ENCODE data around the gene PARP3.
A peak's percentile ranks its signal among the peaks of the same experiment; 100 is the strongest.
"Not testable (repeated sequence)": the region's sequence is repeated elsewhere in the genome, so short reads cannot be mapped to it uniquely, and the experiment has no call there.

PARP3 gene

DNA sequence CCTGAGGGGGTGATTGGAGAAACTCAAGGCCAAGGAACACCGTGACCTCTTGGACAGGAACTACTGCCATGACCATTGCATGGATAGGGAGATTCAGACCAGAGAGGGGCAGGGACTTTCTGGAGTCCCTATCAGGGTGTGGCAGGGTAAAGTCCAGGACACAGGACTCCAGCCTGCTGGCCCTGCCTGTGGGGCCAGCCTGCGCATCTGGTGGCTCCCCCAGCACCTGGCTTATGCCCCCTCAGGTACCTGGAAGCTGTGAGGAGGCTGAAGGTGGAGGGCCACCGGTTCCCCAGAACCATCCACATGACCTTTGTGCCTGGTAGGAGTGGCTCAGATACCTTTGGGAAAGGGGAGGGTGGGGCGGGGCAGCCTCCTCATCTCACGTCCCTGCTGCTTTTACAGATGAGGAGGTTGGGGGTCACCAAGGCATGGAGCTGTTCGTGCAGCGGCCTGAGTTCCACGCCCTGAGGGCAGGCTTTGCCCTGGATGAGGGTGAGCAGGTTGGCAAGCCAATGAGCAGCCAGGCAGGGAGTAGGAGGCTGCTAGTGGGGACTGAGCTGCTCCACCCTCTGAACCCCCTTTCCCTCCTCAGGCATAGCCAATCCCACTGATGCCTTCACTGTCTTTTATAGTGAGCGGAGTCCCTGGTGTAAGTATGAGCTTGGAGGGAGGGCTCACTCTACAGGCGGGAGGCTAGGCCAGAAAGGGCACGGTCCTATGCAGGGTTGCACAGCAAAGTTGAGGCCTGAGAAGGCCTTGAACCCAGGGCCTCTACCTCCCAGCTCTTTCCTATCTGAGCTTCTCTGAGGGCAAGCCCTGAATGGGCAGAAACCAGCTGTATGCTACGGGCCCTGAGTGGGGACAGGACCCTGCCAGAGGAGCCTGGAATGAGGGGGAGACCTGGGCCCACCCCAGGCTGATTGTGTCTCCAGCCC is 44.1 kb downstream of the PARP3 start:
- DNase-seq (ENCODE audit: low read depth), result no peak

DNA sequence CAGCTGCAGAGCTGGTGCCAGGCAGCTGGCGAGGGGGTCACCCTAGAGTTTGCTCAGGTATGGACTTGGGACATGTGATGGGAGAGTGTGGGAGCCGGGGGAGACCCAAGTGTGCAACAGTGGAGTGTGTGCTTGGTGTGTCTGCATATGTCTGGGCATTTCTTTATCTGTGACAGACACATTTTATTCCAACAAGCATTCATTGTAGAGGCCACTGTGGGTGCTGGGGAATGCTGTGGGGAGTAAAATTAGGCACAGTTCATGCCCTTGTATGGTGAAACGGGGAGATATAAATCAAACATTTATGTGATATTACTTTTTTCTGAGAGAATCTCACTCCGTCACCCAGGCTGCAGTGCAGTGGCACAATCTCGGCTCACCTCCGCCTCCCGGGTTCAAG is 45.4 kb downstream of the PARP3 start:
- no peak for DNase-seq (ENCODE audit: low read depth)

DNA sequence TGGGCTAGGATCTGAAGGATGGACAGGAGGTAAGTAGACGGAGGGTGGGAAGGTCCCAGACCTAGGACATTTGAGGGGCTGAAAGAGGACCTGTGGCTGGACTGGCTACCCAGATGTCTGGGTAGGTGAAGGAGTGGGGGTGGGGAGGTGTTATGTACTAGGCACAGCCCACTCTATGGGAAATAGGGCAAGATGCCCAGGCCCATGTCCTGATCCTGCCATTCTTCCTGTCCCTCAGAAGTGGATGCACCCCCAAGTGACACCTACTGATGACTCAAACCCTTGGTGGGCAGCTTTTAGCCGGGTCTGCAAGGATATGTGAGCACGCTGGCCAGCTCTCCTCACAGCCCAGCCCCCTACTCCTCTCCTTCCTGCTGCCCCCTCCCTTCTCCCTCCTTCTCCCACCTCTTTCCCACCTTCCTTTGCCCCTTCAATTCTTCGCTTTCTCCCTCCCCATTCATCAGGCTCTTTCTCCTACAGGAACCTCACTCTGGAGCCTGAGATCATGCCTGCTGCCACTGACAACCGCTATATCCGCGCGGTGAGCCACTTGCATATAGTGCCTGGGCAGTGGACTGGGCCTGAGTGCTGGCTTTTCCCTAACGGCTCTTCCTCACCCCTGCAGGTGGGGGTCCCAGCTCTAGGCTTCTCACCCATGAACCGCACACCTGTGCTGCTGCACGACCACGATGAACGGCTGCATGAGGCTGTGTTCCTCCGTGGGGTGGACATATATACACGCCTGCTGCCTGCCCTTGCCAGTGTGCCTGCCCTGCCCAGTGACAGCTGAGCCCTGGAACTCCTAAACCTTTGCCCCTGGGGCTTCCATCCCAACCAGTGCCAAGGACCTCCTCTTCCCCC is 46.4 kb downstream of the PARP3 start:
- no peak for DNase-seq (ENCODE audit: low read depth)

DNA sequence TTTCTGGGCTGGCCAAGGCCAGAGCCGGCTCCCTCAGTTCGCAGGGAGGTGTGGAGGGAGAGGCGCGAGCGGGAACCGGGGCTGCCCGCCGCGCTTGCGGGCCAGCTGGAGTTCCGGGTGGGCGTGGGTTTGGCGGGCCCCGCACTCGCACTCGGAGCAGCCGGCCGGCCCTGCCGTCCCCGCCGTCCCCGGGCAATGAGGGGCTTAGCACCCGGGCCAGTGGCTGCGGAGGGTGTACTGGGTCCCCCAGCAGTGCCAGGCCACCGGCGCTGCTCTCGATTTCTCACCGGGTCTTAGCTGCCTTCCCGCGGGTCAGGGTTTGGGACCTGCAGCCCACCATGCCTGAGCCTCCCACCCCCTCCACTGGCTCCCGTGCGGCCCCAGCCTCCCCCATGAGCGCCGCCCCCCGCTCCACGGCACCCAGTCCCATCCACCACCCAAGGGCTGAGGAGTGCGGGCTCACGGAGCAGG is 48.4 kb downstream of the PARP3 start:
- not testable (repeated sequence) for DNase-seq (ENCODE audit: low read depth)

DNA sequence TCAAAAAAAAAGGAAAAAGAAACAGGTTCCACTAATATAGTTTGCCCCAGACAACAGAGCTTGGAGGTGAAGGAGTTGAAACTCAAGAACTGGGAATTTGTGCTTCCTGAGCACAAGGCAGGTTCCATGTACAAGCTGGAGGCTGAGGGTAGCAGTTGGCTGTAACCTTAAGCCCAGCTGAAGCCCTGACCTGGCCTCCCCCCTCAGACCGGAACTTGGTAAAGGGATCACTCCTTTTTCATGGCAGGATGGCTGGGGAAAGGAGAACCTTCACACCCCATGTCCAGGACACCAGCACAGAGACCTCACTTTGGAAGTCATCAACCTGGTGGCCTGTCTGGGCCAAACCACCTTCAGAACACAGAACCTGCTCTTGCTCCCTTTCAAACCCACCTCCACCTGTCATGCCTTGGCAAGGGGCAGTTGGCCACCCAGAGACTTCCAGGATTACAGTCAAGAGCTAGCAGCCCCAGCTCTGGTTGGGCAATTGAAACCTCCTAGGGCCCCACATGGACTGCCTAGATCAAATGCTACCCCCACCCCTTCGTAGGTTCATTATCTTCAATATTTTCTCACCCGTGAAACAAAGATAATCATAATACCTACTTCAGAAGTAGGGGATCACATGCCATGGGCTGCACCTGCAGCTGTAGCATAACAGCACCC is 50.0 kb downstream of the PARP3 start:
- DNase-seq (ENCODE audit: low read depth), result no peak

DNA sequence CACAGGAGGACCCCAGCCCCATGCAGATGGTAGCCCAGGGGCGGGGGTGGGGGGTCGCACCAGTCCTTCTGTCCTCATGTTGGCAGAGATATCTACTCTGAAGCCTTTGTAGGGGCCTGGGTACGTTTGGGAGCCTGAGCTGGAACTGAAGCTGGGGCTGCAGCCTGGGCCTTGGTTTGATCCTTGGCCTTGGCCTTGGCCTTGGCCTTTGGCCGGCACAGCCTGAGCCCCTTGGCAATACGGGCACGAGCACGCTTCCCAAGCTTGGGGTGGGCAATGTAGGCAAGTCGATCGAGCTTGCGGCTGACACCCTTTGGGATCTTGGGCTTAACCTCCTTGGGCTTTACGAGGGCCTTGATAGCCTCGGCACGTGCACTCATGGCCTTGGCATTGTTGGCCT is 51.5 kb downstream of the PARP3 start:
- not testable (repeated sequence) for DNase-seq (ENCODE audit: low read depth)

DNA sequence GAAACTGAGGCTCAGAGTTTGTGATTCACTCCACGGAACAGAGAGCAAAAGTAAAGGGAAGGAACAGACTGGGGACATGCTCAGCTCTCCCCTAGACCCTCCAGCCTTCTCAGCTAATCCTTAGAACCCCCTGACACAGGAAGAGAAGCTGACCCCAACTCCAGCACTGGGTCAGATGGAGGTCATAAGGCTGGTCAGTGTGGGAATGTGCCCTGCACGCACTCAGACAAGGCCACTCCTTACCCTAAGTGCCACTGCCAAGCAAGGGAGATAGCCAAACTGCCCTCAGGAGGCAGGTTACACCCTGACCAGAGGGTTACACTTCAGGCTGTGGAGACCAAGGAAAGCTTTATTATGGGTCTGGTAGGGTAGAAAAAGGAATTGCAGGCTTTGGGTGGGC is 52.4 kb downstream of the PARP3 start:
- DNase-seq (ENCODE audit: low read depth), result no peak

DNA sequence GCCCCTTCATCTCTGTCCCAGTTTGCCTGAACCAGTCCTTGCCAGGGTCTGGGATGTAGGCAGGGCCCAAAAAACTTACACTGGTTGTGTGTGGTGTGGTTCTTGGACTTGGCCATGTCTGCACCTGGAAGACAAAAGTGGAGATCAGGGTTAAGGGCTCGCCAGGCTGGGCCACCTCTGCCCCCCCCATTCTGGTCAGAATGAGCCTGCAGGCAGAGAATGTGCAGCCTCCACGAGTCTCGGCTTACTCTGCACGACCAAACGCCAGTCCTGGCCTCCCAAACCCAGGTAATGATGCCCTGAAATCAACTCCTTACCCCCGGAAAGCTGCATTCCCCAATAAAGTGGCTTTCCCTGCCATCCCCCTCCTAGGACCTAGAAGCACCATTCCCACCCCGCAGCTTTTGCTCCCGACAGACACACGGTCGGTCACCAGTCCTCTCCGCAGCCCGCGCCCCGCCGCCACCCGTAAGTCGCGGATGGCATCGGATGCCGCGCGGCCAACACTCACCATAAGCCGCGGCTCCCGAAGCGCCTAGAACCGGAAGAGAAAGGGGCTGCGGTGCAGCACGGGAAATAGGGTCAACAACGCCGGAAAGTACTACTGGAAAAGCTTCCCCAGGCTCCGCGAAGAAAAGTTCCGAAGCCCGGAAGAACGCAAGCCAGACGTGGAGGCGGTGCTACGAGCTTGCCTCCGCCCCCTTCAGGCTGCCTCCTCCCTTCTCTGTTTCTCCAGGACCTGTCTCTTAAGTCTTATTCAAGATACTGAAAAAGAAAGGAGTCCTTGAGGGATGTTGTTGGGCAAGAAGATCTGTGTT is 53.4 kb downstream of the PARP3 start, which contains the start of gene RPL29:
Gene RPL29, minus strand, starts transcription at position 550 of the 818 bp plus-strand sequence. Its CDS starts 434 bp downstream, at position 116.
- peak; percentile 82 for DNase-seq (ENCODE audit: low read depth)

DNA sequence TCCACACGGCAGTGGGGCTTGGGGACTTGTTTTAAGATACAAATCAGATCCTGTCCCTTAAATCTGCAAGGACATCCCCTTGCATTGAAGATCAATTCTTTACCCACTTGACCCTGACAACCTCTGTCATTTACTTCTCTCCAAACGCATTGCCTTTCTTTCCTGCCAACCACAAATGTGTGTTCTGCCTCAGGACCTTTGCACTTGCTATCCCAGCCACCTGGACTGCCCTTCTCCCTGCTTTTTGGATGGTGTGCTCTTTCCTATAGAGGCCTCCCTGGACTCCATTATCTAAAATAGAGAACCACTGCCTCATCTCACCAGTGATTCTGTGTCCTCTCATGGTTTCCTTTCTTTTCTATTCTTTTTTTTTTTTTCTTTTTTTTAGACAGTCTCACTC is 55.0 kb downstream of the PARP3 start:
- no peak for DNase-seq (ENCODE audit: low read depth)

DNA sequence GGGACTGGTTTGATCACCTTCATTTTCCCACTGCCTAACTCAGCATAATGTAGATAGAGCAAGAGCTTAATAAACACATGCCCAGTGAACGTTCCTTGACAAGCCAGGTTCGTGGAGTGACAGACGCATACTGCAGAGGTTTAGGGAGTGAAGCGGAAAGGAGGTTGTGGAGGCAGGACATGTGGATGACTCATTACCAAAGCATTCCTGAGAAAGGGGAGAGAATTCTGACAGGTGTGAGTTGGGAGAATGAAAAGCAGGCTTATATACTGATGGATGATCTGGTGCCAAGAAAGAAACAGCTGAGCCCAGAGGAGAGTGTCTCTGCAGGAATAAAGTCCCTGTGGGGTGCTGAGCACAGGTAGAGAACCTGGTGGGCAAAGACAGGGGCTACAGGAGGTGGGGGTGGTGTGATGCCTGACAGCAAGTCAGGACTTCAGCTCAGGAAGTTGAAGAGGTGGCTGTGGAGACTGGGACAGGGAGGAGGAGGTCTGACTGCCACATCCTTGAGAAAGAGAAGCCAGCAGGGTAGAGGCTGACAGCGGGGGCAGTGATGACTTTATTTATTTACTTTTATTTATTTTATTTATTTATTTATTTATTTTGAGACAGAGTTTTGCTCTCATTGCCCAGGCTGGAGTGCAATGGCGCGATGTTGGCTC is 55.9 kb downstream of the PARP3 start:
- no peak for DNase-seq (ENCODE audit: low read depth)
